HEK293 (cell line): ENCODE data around the gene G2E3.

Experiments used
- CTCF ChIP-seq: fragments of 450-650 bp; formaldehyde crosslinking; IDR thresholded peaks from 2 replicates; pipeline ENCODE4 v1.5.1; 2016; ENCODE audit warnings: missing biosample characterization, missing genetic modification characterization
- KLF8 ChIP-seq: fragments of 450-650 bp; formaldehyde crosslinking; IDR thresholded peaks from 2 replicates; pipeline ENCODE4 v1.5.1; 2016; ENCODE audit warnings: missing biosample characterization, missing genetic modification characterization
- ZNF501 ChIP-seq: fragments of 450-650 bp; formaldehyde crosslinking; IDR thresholded peaks from 2 replicates; pipeline ENCODE4 v1.5.1; 2016; ENCODE audit warnings: missing biosample characterization, missing genetic modification characterization
- ZNF510 ChIP-seq: fragments of 450-650 bp; formaldehyde crosslinking; IDR thresholded peaks from 2 replicates; pipeline ENCODE4 v1.5.1; 2018; ENCODE audit warnings: mild to moderate bottlenecking, missing genetic modification characterization, missing biosample characterization; ENCODE audit not compliant: insufficient replicate concordance
- TF ChIP-seq, protein P1 (sequence below): fragments of 450-650 bp; formaldehyde crosslinking; IDR thresholded peaks from 2 replicates; pipeline ENCODE4 v1.5.1; 2016; ENCODE audit warnings: missing biosample characterization, missing genetic modification characterization

DNA sequence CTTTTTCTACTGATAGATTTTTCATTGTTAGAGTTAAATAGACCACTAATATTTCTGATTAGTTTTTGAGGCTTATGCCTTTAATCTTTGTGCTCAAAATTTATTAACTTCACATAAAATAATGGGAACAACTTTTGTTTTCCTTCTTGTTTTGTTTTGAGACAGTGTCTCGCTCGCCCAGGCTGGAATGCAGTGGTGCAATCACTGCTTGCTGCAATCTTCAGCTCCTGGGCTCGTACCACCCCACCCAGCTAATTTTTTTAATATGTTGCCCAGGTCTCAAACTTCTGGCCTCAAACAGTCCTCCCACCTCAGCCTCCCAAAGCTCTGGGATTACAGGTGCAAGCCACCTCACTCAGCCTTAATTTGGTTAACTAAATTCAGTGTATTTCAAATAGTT lies 80.0 kb downstream of the G2E3 start:
- TF ChIP-seq CTCF (tag by site-specific recombination), result no peak
- no peak for TF ChIP-seq ZNF501
- TF ChIP-seq, protein P1, sequence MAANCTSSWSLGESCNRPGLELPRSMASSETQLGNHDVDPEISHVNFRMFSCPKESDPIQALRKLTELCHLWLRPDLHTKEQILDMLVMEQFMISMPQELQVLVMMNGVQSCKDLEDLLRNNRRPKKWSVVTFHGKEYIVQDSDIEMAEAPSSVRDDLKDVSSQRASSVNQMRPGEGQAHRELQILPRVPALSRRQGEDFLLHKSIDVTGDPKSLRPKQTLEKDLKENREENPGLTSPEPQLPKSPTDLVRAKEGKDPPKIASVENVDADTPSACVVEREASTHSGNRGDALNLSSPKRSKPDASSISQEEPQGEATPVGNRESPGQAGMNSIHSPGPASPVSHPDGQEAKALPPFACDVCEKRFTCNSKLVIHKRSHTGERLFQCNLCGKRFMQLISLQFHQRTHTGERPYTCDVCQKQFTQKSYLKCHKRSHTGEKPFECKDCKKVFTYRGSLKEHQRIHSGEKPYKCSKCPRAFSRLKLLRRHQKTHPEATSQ (tag by site-specific recombination), result no peak
- TF ChIP-seq KLF8 (tag by site-specific recombination), result no peak
- no peak for TF ChIP-seq ZNF510 (tag by site-specific recombination)
